Nucleus accumbens (tissue), 56 donors: ENCODE data around the gene YEATS4.
"Not testable (repeated sequence)": the region's sequence is repeated elsewhere in the genome, so short reads cannot be mapped to it uniquely, and the experiment has no call there.

ENCODE experiments used
- DNase-seq, 56 donors: peaks; one replicate each; lab custom pipeline; 2025; lab: John Stamatoyannopoulos, UW

YEATS4 gene

GRCh38 chr12:69359531-69360347 is at the start of gene YEATS4:
Gene YEATS4, plus strand, starts transcription at chr12:69359743. Its CDS starts 230 bp downstream, at chr12:69359973.
- peak in 55 of 56 donors; percentile 17 to 87 (median 74) for DNase-seq

- no peak for DNase-seq
Measured at GRCh38 chr12:69313209-69313608, 46.3 kb upstream of the YEATS4 start.

- not testable (repeated sequence) for DNase-seq
Measured at GRCh38 chr12:69316784-69317183, 42.8 kb upstream of the YEATS4 start.

GRCh38 chr12:69317233-69317632 is 42.3 kb upstream of the YEATS4 start:
- DNase-seq = not testable (repeated sequence)

GRCh38 chr12:69318225-69318624 is 41.3 kb upstream of the YEATS4 start:
- DNase-seq = no peak

GRCh38 chr12:69321351-69321750 is 38.2 kb upstream of the YEATS4 start:
- no peak for DNase-seq

- no peak for DNase-seq
Measured at GRCh38 chr12:69324797-69325466, 34.6 kb upstream of the YEATS4 start.

- DNase-seq = no peak
Measured at GRCh38 chr12:69328426-69328825, 31.1 kb upstream of the YEATS4 start.

- DNase-seq = no peak
Measured at GRCh38 chr12:69329669-69330428, 29.7 kb upstream of the YEATS4 start.

- peak in 6 of 56 donors; percentile 2 to 9 (median 3) for DNase-seq
Measured at GRCh38 chr12:69330475-69331473, 28.8 kb upstream of the YEATS4 start.

GRCh38 chr12:69331519-69331908 is 28.0 kb upstream of the YEATS4 start:
- DNase-seq = no peak

- DNase-seq = no peak
Measured at GRCh38 chr12:69331909-69332684, 27.4 kb upstream of the YEATS4 start.

GRCh38 chr12:69332815-69333358 is 26.7 kb upstream of the YEATS4 start:
- DNase-seq = no peak

- DNase-seq = no peak
Measured at GRCh38 chr12:69334158-69334557, 25.4 kb upstream of the YEATS4 start.

GRCh38 chr12:69337311-69338090 is 22.0 kb upstream of the YEATS4 start:
- no peak for DNase-seq

- DNase-seq = no peak
Measured at GRCh38 chr12:69338120-69338859, 21.3 kb upstream of the YEATS4 start.

GRCh38 chr12:69338936-69339335 is 20.6 kb upstream of the YEATS4 start:
- no peak for DNase-seq
